GM12878 (cell line): ENCODE data around the gene CSH1. TPM values are rescaled to one million over a fixed set of nuclear protein-coding genes. Genes with fewer than 3 reads are reported as not detected.
"Not testable (repeated sequence)": the region's sequence is repeated elsewhere in the genome, so short reads cannot be mapped to it uniquely, and the experiment has no call there.

Experiments
- ATAC-seq: fragments of 200-7000 bp; cut with Tn5 transposase; 3 replicates; pipeline ENCODE4 v1.9.1; 2020; ENCODE audit warnings: mild to moderate bottlenecking, moderate library complexity
- BruUV-seq: library from RNA; stranded (reverse); fragments of 400-500 nt; replicated peaks from 2 replicates; lab custom pipeline; 2021; lab: Mats Ljungman, UMichigan
- CTCF ChIA-PET: fragments of 300-600 bp; sonication (Branson Sonifier 250); formaldehyde crosslinking; extraction: SDS; loops from one replicate; lab custom pipeline; 2021; ENCODE audit warnings: inconsistent platforms; lab: Yijun Ruan, JAX
- POLR2A ChIA-PET: fragments of 350-600 bp; formaldehyde crosslinking; extraction: SDS; loops from one replicate; lab custom pipeline; 2021; ENCODE audit warnings: inconsistent platforms; lab: Charles Lee
- RAD21 ChIA-PET: fragments of 300-600 bp; sonication (Branson Sonifier 250); formaldehyde crosslinking; loops from one replicate; lab custom pipeline; 2023; ENCODE audit warnings: antibody characterized with exemption; ENCODE audit not compliant: unreplicated experiment; lab: Charles Lee
- SMC1A ChIA-PET: fragments of 300-600 bp; sonication (Branson Sonifier 250); formaldehyde crosslinking; loops from one replicate; lab custom pipeline; 2023; ENCODE audit not compliant: unreplicated experiment, uncharacterized antibody; lab: Charles Lee
- DNase-seq: peaks from one replicate; pipeline ENCODE4 v3.0.0-alpha.2; 2011; ENCODE audit warnings: low read depth, low spot score
- FAIRE-seq: peaks from 3 replicates; lab custom pipeline; 2011; peaks lifted over from hg19 to GRCh38; lab: Jason Lieb, UNC
- H2AFZ ChIP-seq: 2 replicates; pipeline ENCODE4 v1.6.0; 2011; ENCODE audit warnings: low read depth, low read length, control low read depth; ENCODE audit not compliant: control insufficient read depth
- H3K27ac ChIP-seq: 2 replicates; pipeline ENCODE4 v1.5.1; 2011; ENCODE audit warnings: control low read depth; ENCODE audit not compliant: control insufficient read depth, insufficient read depth
- H3K27me3 ChIP-seq, 2 experiments: replicated peaks in 1 of 2; 2 replicates each; pipeline versions ENCODE4 v1.6.0 to v1.6.1; 2011; ENCODE audit warnings: low read length in 1 of 2; ENCODE audit not compliant: control insufficient read depth in 2 of 2, insufficient read depth in 2 of 2
- H3K36me3 ChIP-seq, 2 experiments: 2 replicates each; pipeline ENCODE4 v1.5.1; 2011; ENCODE audit warnings: low read length in 1 of 2; ENCODE audit not compliant: control insufficient read depth in 2 of 2, insufficient read depth in 2 of 2
- H3K4me1 ChIP-seq: 2 replicates; pipeline ENCODE4 v1.6.1; 2011; ENCODE audit warnings: mild to moderate bottlenecking, low read length, moderate library complexity, mixed read lengths; ENCODE audit not compliant: control insufficient read depth, insufficient read depth
- H3K4me2 ChIP-seq: 2 replicates; pipeline ENCODE4 v1.6.0; 2011; ENCODE audit warnings: control low read depth; ENCODE audit not compliant: control insufficient read depth, insufficient read depth
- H3K4me3 ChIP-seq: fragments of 200-600 bp; sonication (generic); 2 replicates; pipeline ENCODE4 v1.5.1; 2016
- H3K79me2 ChIP-seq: 2 replicates; pipeline ENCODE4 v1.6.0; 2011; ENCODE audit warnings: low read length; ENCODE audit not compliant: control insufficient read depth, insufficient read depth
- H3K9ac ChIP-seq: 2 replicates; pipeline ENCODE4 v1.8.0; 2011; ENCODE audit warnings: low read length, control low read depth, mixed read lengths; ENCODE audit not compliant: control insufficient read depth, insufficient read depth
- H3K9me3 ChIP-seq: replicated peaks from 3 replicates; pipeline ENCODE4 v1.5.1; 2011; ENCODE audit warnings: mild to moderate bottlenecking, low read length; ENCODE audit not compliant: control insufficient read depth, insufficient read depth
- H4K20me1 ChIP-seq: 2 replicates; pipeline ENCODE4 v1.6.0; 2011; ENCODE audit not compliant: control insufficient read depth, insufficient read depth
- CTCF ChIP-seq, 3 experiments: IDR thresholded peaks in 2 of 3; conservative IDR thresholded peaks in 1 of 3; 2 replicates each; pipeline ENCODE4 v1.5.1; 2011; ENCODE audit warnings: low read depth in 3 of 3, low read length in 3 of 3, mild to moderate bottlenecking in 3 of 3, control low read depth in 2 of 3, moderate library complexity in 2 of 3, inconsistent platforms in 1 of 3, mixed read lengths in 1 of 3; ENCODE audit not compliant: control insufficient read depth in 2 of 3, insufficient read depth in 1 of 3; ENCODE audit errors: extremely low read depth in 1 of 3
- WGBS: methylation state at CpG from one replicate; pipeline ENCODE4 v1.1.6; 2016; ENCODE audit warnings: low lambda C conversion rate; ENCODE audit not compliant: insufficient replicate concordance, insufficient coverage; ENCODE audit errors: missing lambda C conversion rate; 5-methylcytosine and 5-hydroxymethylcytosine counted together
- in situ Hi-C: fragments of 300-500 bp; cut with MboI; formaldehyde crosslinking; loops from 9 replicates; pipeline ENCODE4 v1.14.3; 2018; ENCODE audit warnings: mixed read lengths
- intact Hi-C: fragments of 100-400 bp; cut with micrococcal nuclease; formaldehyde crosslinking; loops from one replicate; pipeline ENCODE4 v1.14.2; 2022; ENCODE audit not compliant: unreplicated experiment
- polyA plus RNA-seq, 11 experiments: library from polyadenylated mRNA; depleted of rRNA in 4 of 11; unstranded in 6 of 11; stranded (reverse) in 5 of 11; fragments of >200 nt; fragmentation: Nextera tagmentation in 4 of 11; fragmentation: Illumina TruSeq in 1 of 11; extraction: Ambion mirVana in 4 of 11; extraction: Trizol in 1 of 11; gene quantifications; 1 replicate in 1 of 11; 2 replicates in 10 of 11; pipeline versions ENCODE4 v1.2.1 to v1.2.3, GENCODE V29; 2011 to 2016; ENCODE audit warnings: inconsistent platforms in 2 of 11, missing spikeins in 2 of 11, low read depth in 1 of 11
- total RNA-seq, 4 experiments: library from RNA; depleted of rRNA in 3 of 4; stranded (reverse); fragments of >200 nt in 3 of 4; fragmentation: Illumina TruSeq in 1 of 4; extraction: Trizol in 1 of 4; gene quantifications; 2 replicates each; pipeline versions ENCODE4 v1.2.1 to v1.2.3, GENCODE V29; 2013 to 2021

Gene CSH1
- total and polyA plus RNA-seq, 10 of the 15 experiments (the other 5 are each of a cell fraction or from before 2014, with no cell fraction given), result not detected

- H3K27me3 ChIP-seq, intact Hi-C loops, H4K20me1 ChIP-seq, H3K4me2 ChIP-seq, H3K9me3 ChIP-seq, DNase-seq, H3K27ac ChIP-seq, in situ Hi-C loops, H3K79me2 ChIP-seq, H2AFZ ChIP-seq, H3K9ac ChIP-seq, H3K4me3 ChIP-seq, H3K4me1 ChIP-seq, BruUV-seq, H3K36me3 ChIP-seq: not testable (repeated sequence)
- FAIRE-seq, result peak; percentile 96
- RAD21 ChIA-PET, result interaction anchor here (0.7 to 2.9 kb wide), 6 partner anchors 43 to 230 kb away, joined by 3 to 8 read pairs (median 4); no protein-coding TSS in a partner anchor
- CTCF ChIA-PET, result interaction anchor here (0.6 to 6.0 kb wide), 19 partner anchors 9 to 387 kb away, joined by 3 to 49 read pairs (median 6); partner anchors contain the start of gene GH1
- SMC1A ChIA-PET, result interaction anchor here (1.2 to 2.9 kb wide), 5 partner anchors 8 to 229 kb away, joined by 3 to 19 read pairs (median 4); no protein-coding TSS in a partner anchor
- POLR2A ChIA-PET, result interaction anchor here (0.7 kb wide), 1 partner anchor 115 kb away, joined by 3 read pairs; no protein-coding TSS in a partner anchor
- 10% methylated on average over 5 of the region's 5 CpGs for WGBS
- TF ChIP-seq CTCF (IDR thresholded peaks at IDR 0.05 in 2 of 3, conservative IDR thresholded peaks at IDR 0.05 in 1 of 3; ENCODE audit: control insufficient read depth in 2 of 3, extremely low read depth in 1 of 3, insufficient read depth in 1 of 3, low read depth in 3 of 3, low read length in 3 of 3), result peak in 2 of 3 experiments; percentile 16 to 17; a peak in 3 of 6 replicates
- ATAC-seq, result peak; percentile 75
These were observed 7.4 kb upstream of the CSH1 start for GRCh38 chr17:63903787-63904201.

GRCh38 chr17:63901971-63902370, 5.6 kb upstream of the CSH1 start:
- FAIRE-seq, H3K79me2 ChIP-seq, BruUV-seq, H4K20me1 ChIP-seq, ATAC-seq, H3K9ac ChIP-seq, DNase-seq, H3K9me3 ChIP-seq, H3K27ac ChIP-seq, in situ Hi-C loops, H3K4me1 ChIP-seq, H3K27me3 ChIP-seq, H3K4me3 ChIP-seq, H2AFZ ChIP-seq, intact Hi-C loops, H3K4me2 ChIP-seq, H3K36me3 ChIP-seq: not testable (repeated sequence)
- WGBS, result 60% methylated on average over 2 of the region's 2 CpGs
- ChIA-PET POLR2A (interaction anchor here (0.7 kb wide), 1 partner anchor 173 kb away, joined by 4 read pairs; no protein-coding TSS in a partner anchor), RAD21 (interaction anchor here (2.9 kb wide), 1 partner anchor 127 kb away, joined by 8 read pairs; no protein-coding TSS in a partner anchor), SMC1A (interaction anchor here (0.6 to 2.9 kb wide), 5 partner anchors 39 to 231 kb away, joined by 4 to 19 read pairs (median 6); no protein-coding TSS in a partner anchor), CTCF (interaction anchor here (0.6 to 6.0 kb wide), 23 partner anchors 11 to 1797 kb away, joined by 3 to 49 read pairs (median 5); no protein-coding TSS in a partner anchor)
